Activated CD8-positive, alpha-beta memory T cell treated with anti-CD3 and anti-CD28 coated beads for 24 hours (primary cell): ENCODE results near the gene SH2D3C.
"Not testable (repeated sequence)": the region's sequence is repeated elsewhere in the genome, so short reads cannot be mapped to it uniquely, and the experiment has no call there.

ENCODE experiments used
- DNase-seq: peaks from one replicate; pipeline ENCODE4 v3.0.0-alpha.2; 2020

The SH2D3C gene

GRCh38 chr9:127763918-127764384 lies 14.5 kb downstream of the SH2D3C start:
- DNase-seq = peak; percentile 64

- DNase-seq = no peak
Observed at GRCh38 chr9:127762111-127762676, 16.3 kb downstream of the SH2D3C start.

GRCh38 chr9:127761491-127761956 lies 16.9 kb downstream of the SH2D3C start:
- DNase-seq = no peak

DNA sequence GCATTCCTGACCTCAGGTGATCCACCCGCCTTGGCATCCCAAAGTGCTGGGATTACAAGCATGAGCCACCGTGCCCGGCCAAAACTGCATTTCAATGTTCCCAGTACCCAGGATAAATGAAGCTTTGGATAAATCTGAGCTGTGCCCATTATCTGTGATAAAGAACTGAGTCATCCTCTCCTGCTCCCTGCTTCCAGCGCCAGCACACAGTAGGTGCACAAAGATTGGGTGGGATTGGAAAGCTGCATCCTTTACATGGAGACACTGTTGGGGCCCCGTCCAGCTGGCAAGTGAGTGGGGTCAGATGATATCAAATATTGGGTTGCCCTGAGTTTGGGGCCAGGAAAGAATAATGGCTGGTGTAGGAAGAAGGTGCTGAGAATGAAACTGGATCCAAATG lies 17.4 kb downstream of the SH2D3C start:
- DNase-seq = no peak

GRCh38 chr9:127758843-127759242 lies 19.6 kb downstream of the SH2D3C start:
- no peak for DNase-seq

DNA sequence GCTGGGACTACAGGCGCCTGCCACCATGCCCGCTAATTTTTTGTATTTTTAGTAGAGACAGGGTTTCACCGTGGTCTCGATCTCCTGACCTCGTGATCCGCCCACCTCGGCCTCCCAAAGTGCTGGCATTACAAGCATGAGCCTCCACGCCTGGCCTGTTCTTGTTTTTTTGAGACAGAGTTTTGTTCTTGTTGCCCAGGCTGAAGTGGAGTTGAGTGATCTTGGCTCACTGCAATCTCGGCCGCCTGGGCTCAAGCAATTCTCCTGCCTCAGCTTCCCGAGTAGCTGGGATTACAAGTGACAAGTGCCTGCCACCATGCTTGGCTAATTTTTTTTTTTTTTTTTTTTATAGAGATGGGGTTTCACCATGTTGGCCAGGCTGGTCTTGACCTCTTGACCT lies 21.7 kb downstream of the SH2D3C start:
- DNase-seq = not testable (repeated sequence)

GRCh38 chr9:127756233-127756632 lies 22.2 kb downstream of the SH2D3C start:
- DNase-seq = no peak

GRCh38 chr9:127755061-127756060 lies 23.1 kb downstream of the SH2D3C start:
- DNase-seq = no peak

GRCh38 chr9:127754099-127755060 lies 24.1 kb downstream of the SH2D3C start:
- no peak for DNase-seq

GRCh38 chr9:127753622-127754021 lies 24.8 kb downstream of the SH2D3C start:
- no peak for DNase-seq

GRCh38 chr9:127753148-127753547 lies 25.3 kb downstream of the SH2D3C start:
- no peak for DNase-seq

DNA sequence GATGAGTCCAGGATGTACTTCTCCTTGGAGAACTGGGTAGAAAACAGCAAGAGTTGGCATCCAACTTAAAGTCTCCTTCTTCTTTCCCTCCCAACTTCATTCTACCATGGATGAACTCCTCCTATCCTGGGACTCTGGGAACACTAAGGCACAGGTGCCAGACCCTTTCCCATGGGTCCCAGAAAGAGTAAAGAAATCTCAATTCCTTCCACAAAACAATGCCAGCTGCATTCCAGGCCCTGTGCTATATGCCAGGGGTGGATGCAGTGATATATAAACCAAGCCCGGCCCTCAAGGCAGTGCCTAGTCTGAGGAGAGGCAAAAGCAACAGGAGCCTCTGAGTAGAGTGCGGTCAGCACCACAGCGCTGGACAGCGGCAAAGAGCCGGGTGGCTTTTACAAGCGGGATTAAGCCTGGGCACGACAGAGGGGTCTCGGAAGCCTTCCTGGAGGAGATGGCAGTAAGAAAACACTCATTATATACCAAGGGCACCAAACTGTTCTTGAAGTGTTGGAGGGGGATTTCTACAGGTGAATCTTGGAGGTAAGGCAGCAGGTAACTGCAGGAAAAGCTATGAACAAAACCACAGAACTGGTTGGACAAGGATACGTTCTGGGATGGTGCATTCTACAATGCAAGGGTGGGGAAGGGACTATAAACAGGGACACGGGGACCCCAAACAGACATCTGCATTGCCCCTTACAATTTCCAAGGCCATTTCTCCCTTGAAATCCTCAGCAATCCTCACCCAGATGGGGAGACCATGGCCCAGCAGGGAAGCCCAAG lies 27.0 kb downstream of the SH2D3C start:
- no peak for DNase-seq

- no peak for DNase-seq
Observed at GRCh38 chr9:127749090-127749787, 29.2 kb downstream of the SH2D3C start.

- no peak for DNase-seq
Observed at GRCh38 chr9:127746959-127747569, 31.4 kb downstream of the SH2D3C start.

GRCh38 chr9:127744398-127745110 lies 33.9 kb downstream of the SH2D3C start:
- no peak for DNase-seq

DNA sequence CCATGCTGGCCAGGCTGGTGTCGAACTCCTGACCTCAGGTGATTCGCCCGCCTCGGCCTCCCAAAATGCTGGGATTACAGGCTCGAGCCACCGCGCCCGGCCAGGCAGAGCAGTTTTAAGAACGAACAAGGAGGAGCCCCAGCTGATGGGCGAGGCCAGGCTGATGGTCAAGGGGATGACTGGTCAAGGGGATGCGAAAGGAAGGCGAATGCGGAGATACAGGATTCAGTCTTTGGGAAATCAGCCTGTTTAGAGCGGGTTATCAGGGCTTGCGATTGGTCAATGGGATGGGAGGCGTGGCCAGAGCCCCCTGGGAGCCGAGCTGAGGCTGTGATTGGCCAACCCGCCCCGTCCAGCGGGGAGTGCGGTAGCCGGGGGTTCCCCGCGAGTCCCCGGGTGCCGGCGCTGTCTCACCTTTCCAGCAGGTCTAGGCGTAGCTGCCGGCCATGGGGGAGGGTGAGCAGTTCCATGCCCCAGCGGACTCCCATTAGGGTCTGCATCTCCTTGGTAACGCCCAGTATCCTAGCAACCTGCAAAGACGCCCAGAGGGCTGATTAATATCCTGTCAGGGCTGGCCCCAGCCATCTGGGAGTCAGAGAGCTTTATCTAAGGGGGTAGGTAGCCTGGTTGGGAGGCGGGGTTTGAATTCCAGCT lies 35.9 kb downstream of the SH2D3C start:
- DNase-seq = no peak

DNA sequence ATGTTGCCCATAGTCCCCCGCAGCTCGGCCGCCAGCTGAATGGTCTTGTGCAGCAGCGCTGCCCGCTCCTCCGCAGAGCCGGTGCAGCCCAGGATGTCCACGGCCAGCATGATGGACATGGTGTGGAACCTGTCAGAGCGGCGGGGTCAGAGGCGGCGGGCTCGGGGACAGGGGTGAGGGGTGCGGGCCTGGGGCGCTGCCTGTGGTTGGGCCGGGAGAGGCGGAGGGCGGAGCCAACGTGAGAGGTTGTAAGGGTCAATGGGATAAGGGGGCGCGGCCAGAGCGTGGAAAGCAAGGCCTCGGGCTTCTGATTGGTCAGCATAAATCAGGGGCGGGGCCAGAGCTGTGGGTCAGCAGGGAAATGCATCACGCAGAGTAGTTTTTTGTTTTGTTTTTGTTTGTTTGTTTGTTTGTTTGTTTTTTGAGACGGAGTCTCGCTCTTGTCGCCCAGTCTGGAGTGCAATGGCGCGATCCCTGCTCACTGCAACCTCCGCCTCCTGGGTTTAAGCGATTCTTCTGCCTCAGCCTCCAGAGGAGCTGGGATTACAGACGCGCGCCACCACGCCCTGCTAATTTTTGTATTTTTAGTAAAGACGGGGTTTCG lies 36.5 kb downstream of the SH2D3C start:
- no peak for DNase-seq

DNA sequence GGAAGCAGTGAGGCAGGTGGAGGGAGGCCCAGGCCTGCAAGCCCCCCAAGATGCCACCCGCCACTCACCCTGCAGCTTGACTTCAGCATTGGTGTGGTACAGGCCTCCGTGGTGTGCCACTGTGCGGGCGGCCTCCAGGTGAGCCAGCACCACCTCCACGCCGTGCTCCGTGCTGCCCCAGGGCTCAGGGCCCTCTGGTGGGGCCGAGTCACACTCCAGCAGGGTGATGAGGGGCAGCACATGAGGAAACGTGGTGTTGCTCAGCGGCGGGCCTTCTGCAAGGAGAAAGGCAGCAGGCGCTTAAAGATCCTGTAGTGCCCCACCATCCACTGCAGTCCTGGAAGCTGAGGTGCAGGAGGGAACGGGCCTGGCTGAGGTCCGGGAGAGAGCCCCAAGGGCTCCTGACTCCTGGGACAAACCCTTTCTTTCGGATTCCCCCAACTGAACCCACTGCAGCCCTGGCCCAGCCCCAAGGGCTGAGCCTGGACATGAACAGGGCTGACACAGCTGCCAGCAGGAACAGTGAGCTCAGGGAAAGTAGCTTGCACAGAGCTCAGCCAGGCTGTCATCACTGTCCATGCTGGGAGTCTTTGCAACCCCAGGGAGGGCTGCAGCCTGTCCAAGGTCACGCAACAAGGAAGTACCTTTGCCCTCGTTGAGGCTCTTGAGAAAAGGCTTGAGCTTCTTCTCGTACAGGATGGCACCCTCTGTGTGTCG lies 38.7 kb downstream of the SH2D3C start:
- DNase-seq = no peak
